IMR-90 (cell line): ENCODE data around the gene MSH5. TPM values are rescaled to one million over a fixed set of nuclear protein-coding genes. Genes with fewer than 3 reads are reported as not detected.
"Not testable (repeated sequence)": the region's sequence is repeated elsewhere in the genome, so short reads cannot be mapped to it uniquely, and the experiment has no call there.

Experiments used
- ATAC-seq: fragments of 200-7000 bp; cut with Tn5 transposase; 2 replicates; pipeline ENCODE4 v1.9.1; 2020; ENCODE audit warnings: low read depth, mild to moderate bottlenecking, moderate library complexity
- BruUV-seq: library from RNA; stranded (reverse); fragments of 400-500 nt; replicated peaks from 2 replicates; lab custom pipeline; 2021; lab: Mats Ljungman, UMichigan
- CTCF ChIA-PET: fragments of 300-600 bp; formaldehyde crosslinking; extraction: SDS; loops from one replicate; lab custom pipeline; 2021; ENCODE audit warnings: antibody characterized with exemption; lab: Yijun Ruan, JAX
- POLR2A ChIA-PET: fragments of 300-600 bp; sonication (Branson Sonifier 250); formaldehyde crosslinking; loops from one replicate; lab custom pipeline; 2022; ENCODE audit warnings: antibody characterized with exemption; ENCODE audit not compliant: unreplicated experiment; lab: Charles Lee
- DNase-seq: peaks from one replicate; pipeline ENCODE4 v3.0.0; 2013
- H2AFZ ChIP-seq: replicated peaks from 2 replicates; pipeline ENCODE3; 2013; ENCODE audit warnings: low read length, mild to moderate bottlenecking; ENCODE audit not compliant: poor library complexity
- H2AK5ac ChIP-seq: 2 replicates; pipeline ENCODE4 v1.6.1; 2013; ENCODE audit warnings: low read depth, low read length, inconsistent platforms
- H2AK9ac ChIP-seq: replicated peaks from 2 replicates; pipeline ENCODE3; 2013; ENCODE audit warnings: mild to moderate bottlenecking, low read depth, low read length, moderate library complexity; ENCODE audit not compliant: poor library complexity
- H2BK120ac ChIP-seq: 2 replicates; pipeline ENCODE4 v1.6.1; 2013; ENCODE audit warnings: low read depth, low read length, inconsistent platforms
- H2BK15ac ChIP-seq: 3 replicates; pipeline ENCODE4 v1.6.1; 2013; ENCODE audit warnings: low read depth, low read length, inconsistent platforms
- H2BK20ac ChIP-seq: 2 replicates; pipeline ENCODE4 v1.6.1; 2013; ENCODE audit warnings: low read depth, mild to moderate bottlenecking, inconsistent platforms, low read length, moderate library complexity
- H2BK5ac ChIP-seq: 2 replicates; pipeline ENCODE4 v1.6.1; 2013; ENCODE audit warnings: mild to moderate bottlenecking, low read depth, low read length, inconsistent platforms; ENCODE audit not compliant: poor library complexity, severe bottlenecking
- H3K14ac ChIP-seq: replicated peaks from 2 replicates; pipeline ENCODE4 v1.6.1; 2013; ENCODE audit warnings: low read depth, low read length, inconsistent platforms
- H3K18ac ChIP-seq: 2 replicates; pipeline ENCODE4 v1.6.1; 2013; ENCODE audit warnings: low read depth, low read length, control low read depth
- H3K23ac ChIP-seq: 2 replicates; pipeline ENCODE4 v1.6.1; 2013; ENCODE audit warnings: low read depth, low read length, inconsistent platforms
- H3K27ac ChIP-seq: 2 replicates; pipeline ENCODE4 v1.5.1; 2013; ENCODE audit warnings: mild to moderate bottlenecking, control low read depth, low read length; ENCODE audit not compliant: insufficient read depth
- H3K27me3 ChIP-seq: 2 replicates; pipeline ENCODE4 v1.6.1; 2013; ENCODE audit warnings: low read length; ENCODE audit not compliant: control insufficient read depth, insufficient read depth
- H3K36me3 ChIP-seq: 2 replicates; pipeline ENCODE4 v1.6.1; 2013; ENCODE audit warnings: low read length, mixed read lengths; ENCODE audit not compliant: control insufficient read depth, insufficient read depth
- H3K4ac ChIP-seq: 2 replicates; pipeline ENCODE4 v1.6.1; 2013; ENCODE audit warnings: low read depth, low read length, inconsistent platforms
- H3K4me1 ChIP-seq: 2 replicates; pipeline ENCODE4 v1.6.1; 2013; ENCODE audit warnings: low read length, mixed read lengths; ENCODE audit not compliant: control insufficient read depth, insufficient read depth
- H3K4me2 ChIP-seq: 2 replicates; pipeline ENCODE4 v1.6.1; 2013; ENCODE audit warnings: low read depth, mild to moderate bottlenecking, control low read depth, low read length, moderate library complexity
- H3K4me3 ChIP-seq: 2 replicates; pipeline ENCODE4 v1.5.1; 2013; ENCODE audit warnings: low read depth, mild to moderate bottlenecking, control low read depth, low read length, moderate library complexity; ENCODE audit not compliant: insufficient read depth
- H3K56ac ChIP-seq: 2 replicates; pipeline ENCODE4 v1.6.1; 2013; ENCODE audit warnings: low read length, inconsistent platforms; ENCODE audit not compliant: insufficient read depth; ENCODE audit errors: extremely low read depth
- H3K79me1 ChIP-seq, 2 experiments: 2 replicates each; pipeline ENCODE4 v1.6.1; 2013; ENCODE audit warnings: low read length in 2 of 2, inconsistent platforms in 1 of 2, low read depth in 1 of 2
- H3K9ac ChIP-seq: 2 replicates; pipeline ENCODE4 v1.6.1; 2013; ENCODE audit warnings: low read depth, low read length, control low read depth
- H3K9me1 ChIP-seq: 2 replicates; pipeline ENCODE4 v1.6.1; 2013; ENCODE audit warnings: low read length, inconsistent platforms; ENCODE audit not compliant: insufficient read depth
- H3K9me3 ChIP-seq: 2 replicates; pipeline ENCODE4 v1.6.1; 2013; ENCODE audit warnings: low read length; ENCODE audit not compliant: control insufficient read depth, insufficient read depth
- H4K20me1 ChIP-seq: 2 replicates; pipeline ENCODE4 v1.6.1; 2013; ENCODE audit warnings: low read length, inconsistent platforms; ENCODE audit not compliant: insufficient read depth
- H4K5ac ChIP-seq: 2 replicates; pipeline ENCODE4 v1.6.1; 2013; ENCODE audit warnings: mild to moderate bottlenecking, low read depth, low read length, control low read depth
- H4K8ac ChIP-seq, 2 experiments: 2 replicates each; pipeline ENCODE4 v1.6.1; 2013; ENCODE audit warnings: low read depth in 2 of 2, low read length in 2 of 2, control low read depth in 1 of 2, inconsistent platforms in 1 of 2
- H4K91ac ChIP-seq: 2 replicates; pipeline ENCODE4 v1.6.1; 2013; ENCODE audit warnings: low read depth, low read length, inconsistent platforms; ENCODE audit not compliant: insufficient read depth
- WGBS, 2 experiments: methylation state at CpG; one replicate each; pipeline versions ENCODE4 v1.1.5 to v1.1.7; 2013; ENCODE audit warnings: missing lambda C conversion rate in 2 of 2; ENCODE audit not compliant: insufficient read length in 1 of 2; ENCODE audit errors: extremely low coverage in 2 of 2; 5-methylcytosine and 5-hydroxymethylcytosine counted together
- dilution Hi-C: fragments of 300-500 bp; cut with HindIII; formaldehyde crosslinking; loops from one replicate; pipeline ENCODE4 v1.14.3; 2018; ENCODE audit warnings: low sequenced_read_pairs; ENCODE audit not compliant: unreplicated experiment
- in situ Hi-C: fragments of 300-500 bp; cut with MboI; formaldehyde crosslinking; loops from 3 replicates; pipeline ENCODE4 v1.14.3; 2019; ENCODE audit warnings: low sequenced_read_pairs, inconsistent platforms, mixed read lengths
- intact Hi-C: fragments of 100-400 bp; cut with micrococcal nuclease; formaldehyde crosslinking; loops from 2 replicates; pipeline ENCODE4 v1.10.0; 2022
- polyA plus RNA-seq, 3 experiments: library from polyadenylated mRNA; depleted of rRNA; stranded (reverse); fragments of >200 nt; gene quantifications; 2 replicates each; pipeline ENCODE4 v1.2.3, GENCODE V29; 2012; ENCODE audit warnings: low replicate concordance in 1 of 3
- total RNA-seq: library from RNA; depleted of rRNA; stranded (reverse); fragments of >200 nt; gene quantifications from 2 replicates; pipeline ENCODE4 v1.2.3, GENCODE V29; 2012

Gene MSH5
- total and polyA plus RNA-seq, 2 of the 4 experiments (the other 2 are of a cell fraction): 5.6 to 15.7 TPM

DNA sequence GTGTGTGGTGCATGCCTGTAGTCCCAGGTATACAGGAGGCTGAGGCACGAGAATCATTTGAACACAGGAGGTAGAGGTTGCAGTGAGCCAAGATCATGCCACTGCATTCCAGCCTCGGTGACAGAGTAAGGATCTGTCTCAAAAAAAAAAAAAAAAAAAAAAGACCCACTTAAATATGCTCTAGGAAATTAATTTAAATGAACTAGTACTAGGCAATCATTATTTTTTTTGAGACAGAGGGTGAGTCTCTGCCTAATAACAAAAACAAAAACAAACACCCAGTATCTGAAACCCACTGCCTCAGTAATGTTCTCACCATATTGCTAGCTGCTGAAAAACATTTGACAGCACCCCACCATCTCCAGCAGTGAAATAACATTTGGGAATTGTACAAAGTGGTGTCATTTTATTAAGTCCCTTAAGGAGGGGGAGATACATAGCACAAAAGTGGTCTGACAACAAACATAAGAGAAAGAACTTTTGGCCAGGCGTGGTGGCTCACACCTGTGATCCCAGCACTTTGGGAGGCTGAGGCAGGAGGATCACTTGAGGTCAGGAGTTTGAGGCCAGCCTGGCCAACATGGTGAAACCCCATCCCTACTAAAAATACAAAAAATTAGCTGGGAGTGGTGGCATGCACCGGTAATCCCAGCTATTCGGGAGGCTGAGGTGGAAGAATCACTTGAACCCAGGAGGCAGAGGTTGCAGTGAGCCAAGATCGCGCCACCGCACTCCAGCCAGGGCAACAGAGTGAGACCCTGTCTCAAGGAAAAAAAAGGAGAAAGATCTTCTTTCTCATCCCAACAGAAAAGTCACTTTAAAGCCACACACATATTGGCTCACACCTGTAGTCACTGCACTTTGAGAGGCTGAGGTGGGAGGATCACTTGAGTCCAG, 61.5 kb downstream of the MSH5 start:
- H3K56ac ChIP-seq, H2BK15ac ChIP-seq, H4K5ac ChIP-seq, H4K91ac ChIP-seq, H3K4me2 ChIP-seq, H2AK5ac ChIP-seq, dilution Hi-C loops, H2BK20ac ChIP-seq, H3K4ac ChIP-seq, H4K20me1 ChIP-seq, POLR2A ChIA-PET, H2BK5ac ChIP-seq, intact Hi-C loops, H3K18ac ChIP-seq, ATAC-seq, H3K14ac ChIP-seq, H3K4me1 ChIP-seq, H3K27me3 ChIP-seq, H4K8ac ChIP-seq, in situ Hi-C loops, H2AFZ ChIP-seq, BruUV-seq, H3K9me1 ChIP-seq, H3K9me3 ChIP-seq, H3K27ac ChIP-seq, H3K23ac ChIP-seq, H2BK120ac ChIP-seq, H3K36me3 ChIP-seq, H3K4me3 ChIP-seq, DNase-seq, H3K9ac ChIP-seq, H2AK9ac ChIP-seq: not testable (repeated sequence)
- CTCF ChIA-PET: interaction anchor here (0.6 kb wide), 1 partner anchor 149 kb away, joined by 4 read pairs; no protein-coding TSS in a partner anchor
- peaks cover 14 to 32% of the 10 kb centered on the region in 2 experiments for H3K79me1 ChIP-seq
- 100% methylated on average over 1 of the region's 8 CpGs; no CpG with 5 or more reads in 1 of the 2 experiments for WGBS, 2 experiments
